GM18873 (cell line): ENCODE measurements around the gene NCOA7.
"Not testable (repeated sequence)": the region's sequence is repeated elsewhere in the genome, so short reads cannot be mapped to it uniquely, and the experiment has no call there.

ENCODE experiments used
- ATAC-seq: cut with Tn5 transposase; IDR thresholded peaks from one replicate; pipeline ENCODE4 v1.9.1; 2021; ENCODE audit warnings: mild to moderate bottlenecking, moderate library complexity, moderate number of reproducible peaks; ENCODE audit not compliant: unreplicated experiment, low FRiP score

The NCOA7 gene

GRCh38 chr6:125865015-125865414 is 74.3 kb downstream of the NCOA7 start:
- ATAC-seq, result no peak

- no peak for ATAC-seq
Observed at GRCh38 chr6:125866433-125866832, 75.7 kb downstream of the NCOA7 start.

GRCh38 chr6:125867483-125867942 is 76.8 kb downstream of the NCOA7 start:
- ATAC-seq, result no peak

- ATAC-seq, result no peak
Observed at GRCh38 chr6:125868252-125868651, 77.5 kb downstream of the NCOA7 start.

- no peak for ATAC-seq
Observed at GRCh38 chr6:125868678-125869395, 78.1 kb downstream of the NCOA7 start.

GRCh38 chr6:125869427-125869826 is 78.7 kb downstream of the NCOA7 start:
- ATAC-seq, result no peak

GRCh38 chr6:125871365-125871764 is 80.6 kb downstream of the NCOA7 start:
- no peak for ATAC-seq

- ATAC-seq, result no peak
Observed at GRCh38 chr6:125872259-125872921, 81.6 kb downstream of the NCOA7 start.

- no peak for ATAC-seq
Observed at GRCh38 chr6:125882243-125882642, 91.5 kb downstream of the NCOA7 start.

GRCh38 chr6:125884634-125885371 is 94.0 kb downstream of the NCOA7 start:
- ATAC-seq, result no peak

GRCh38 chr6:125886021-125886420 is 95.3 kb downstream of the NCOA7 start:
- ATAC-seq, result no peak

GRCh38 chr6:125886914-125887313 is 96.2 kb downstream of the NCOA7 start:
- ATAC-seq, result no peak

- ATAC-seq, result no peak
Observed at GRCh38 chr6:125887372-125887771, 96.6 kb downstream of the NCOA7 start.

- ATAC-seq, result no peak
Observed at GRCh38 chr6:125888989-125889656, 98.4 kb downstream of the NCOA7 start.

GRCh38 chr6:125899726-125900182 is 109.0 kb downstream of the NCOA7 start:
- no peak for ATAC-seq

GRCh38 chr6:125904871-125905270 is 114.1 kb downstream of the NCOA7 start:
- ATAC-seq, result peak; percentile 77

- ATAC-seq, result no peak
Observed at GRCh38 chr6:125906158-125906998, 115.6 kb downstream of the NCOA7 start.

GRCh38 chr6:125910527-125910926 is 119.8 kb downstream of the NCOA7 start:
- ATAC-seq, result peak; percentile 99

- ATAC-seq, result not testable (repeated sequence)
Observed at GRCh38 chr6:125911051-125911451, 120.3 kb downstream of the NCOA7 start.

GRCh38 chr6:125912430-125912829 is 121.7 kb downstream of the NCOA7 start:
- ATAC-seq, result not testable (repeated sequence)
